Erythroblast (primary cell): ENCODE results near the gene NFIL3.

Experiments
- GATA1 ChIP-seq: IDR thresholded peaks from 2 replicates; pipeline ENCODE4 v1.6.1; 2011; ENCODE audit warnings: low read depth, mild to moderate bottlenecking, control low read depth, low read length, moderate library complexity
- POLR2A ChIP-seq: IDR thresholded peaks from 2 replicates; pipeline ENCODE4 v1.6.1; 2011; ENCODE audit warnings: mild to moderate bottlenecking, low read length

- TF ChIP-seq POLR2A (no peak), GATA1 (no peak)
These were observed 41.3 kb downstream of the NFIL3 start for GRCh38 chr9:91382298-91382697.
